PC-3 (cell line): ENCODE results near the gene OXSR1. TPM values are rescaled to one million over a fixed set of nuclear protein-coding genes. Genes with fewer than 3 reads are reported as not detected.

Experiments used
- ATAC-seq: fragments of 200-7000 bp; cut with Tn5 transposase; 2 replicates; pipeline ENCODE4 v1.9.1; 2020; ENCODE audit warnings: mild to moderate bottlenecking, moderate library complexity
- BruUV-seq: library from RNA; stranded (reverse); fragments of 400-500 nt; replicated peaks from 2 replicates; lab custom pipeline; 2021; lab: Mats Ljungman, UMichigan
- CTCF ChIA-PET: fragments of 300-600 bp; sonication (Branson Sonifier 250); formaldehyde crosslinking; loops from one replicate; lab custom pipeline; 2022; ENCODE audit warnings: antibody characterized with exemption; lab: Charles Lee
- POLR2A ChIA-PET: fragments of 300-600 bp; sonication (Branson Sonifier 250); formaldehyde crosslinking; loops from one replicate; lab custom pipeline; 2022; ENCODE audit warnings: antibody characterized with exemption; ENCODE audit not compliant: unreplicated experiment; lab: Charles Lee
- DNase-seq: peaks from one replicate; pipeline ENCODE4 v3.0.0-alpha.2; 2015
- H2AFZ ChIP-seq: fragments of 300-600 bp; sonication (generic); 2 replicates; pipeline ENCODE4 v1.6.0; 2016; ENCODE audit warnings: antibody characterized with exemption, low read length
- H3F3A ChIP-seq: fragments of 300-600 bp; sonication (generic); one replicate; pipeline ENCODE4 v1.6.0; 2017; ENCODE audit warnings: antibody characterized with exemption, low read length, control low read depth, mild to moderate bottlenecking; ENCODE audit not compliant: unreplicated experiment
- H3K27ac ChIP-seq: fragments of 300-600 bp; sonication (generic); 2 replicates; pipeline ENCODE4 v1.5.1; 2016; ENCODE audit warnings: mild to moderate bottlenecking, low read length
- H3K27me3 ChIP-seq: fragments of 300-600 bp; sonication (generic); 2 replicates; pipeline ENCODE4 v1.6.1; 2016; ENCODE audit warnings: low read length, mixed read lengths
- H3K36me3 ChIP-seq: fragments of 300-600 bp; sonication (generic); 2 replicates; pipeline ENCODE4 v1.6.1; 2016; ENCODE audit warnings: low read depth, mixed run types, low read length, mixed read lengths
- H3K4me1 ChIP-seq: fragments of 300-600 bp; sonication (generic); 2 replicates; pipeline ENCODE4 v1.5.1; 2016; ENCODE audit warnings: low read length; ENCODE audit not compliant: insufficient read depth
- H3K4me2 ChIP-seq: fragments of 300-600 bp; sonication (generic); 2 replicates; pipeline ENCODE4 v1.6.0; 2016; ENCODE audit warnings: low read length
- H3K4me3 ChIP-seq: fragments of 300-600 bp; sonication (generic); 2 replicates; pipeline ENCODE4 v1.5.1; 2016; ENCODE audit warnings: mild to moderate bottlenecking, low read length, mixed read lengths
- H3K79me2 ChIP-seq: fragments of 300-600 bp; sonication (generic); 2 replicates; pipeline ENCODE4 v1.6.1; 2017; ENCODE audit warnings: low read length, mixed read lengths
- H3K9ac ChIP-seq: fragments of 300-600 bp; sonication (generic); 2 replicates; pipeline ENCODE4 v1.6.0; 2016; ENCODE audit warnings: mild to moderate bottlenecking, low read length
- H3K9me2 ChIP-seq: fragments of 300-600 bp; sonication (generic); replicated peaks from 2 replicates; pipeline ENCODE4 v1.6.1; 2016; ENCODE audit warnings: mixed run types, low read length, mixed read lengths
- H3K9me3 ChIP-seq: fragments of 300-600 bp; sonication (generic); 2 replicates; pipeline ENCODE4 v1.6.1; 2016; ENCODE audit warnings: low read length, mixed read lengths
- H4K20me1 ChIP-seq: fragments of 300-600 bp; sonication (generic); 2 replicates; pipeline ENCODE4 v1.6.1; 2016; ENCODE audit warnings: low read length, mixed read lengths
- EZH2 ChIP-seq: fragments of 300-600 bp; sonication (generic); IDR thresholded peaks from one replicate; pipeline ENCODE4 v1.6.1; 2017; ENCODE audit warnings: antibody characterized with exemption, mild to moderate bottlenecking, low read length; ENCODE audit not compliant: unreplicated experiment
- EZH2phosphoT487 ChIP-seq: fragments of 300-600 bp; sonication (generic); IDR thresholded peaks from 2 replicates; pipeline ENCODE4 v1.6.1; 2018; ENCODE audit warnings: mild to moderate bottlenecking, antibody characterized with exemption, low read length, borderline replicate concordance
- intact Hi-C: fragments of 100-400 bp; cut with micrococcal nuclease; formaldehyde crosslinking; loops from 2 replicates; pipeline ENCODE4 v1.9.0; 2023
- total RNA-seq: library from RNA; depleted of rRNA; stranded (reverse); fragments of >200 nt; gene quantifications from 2 replicates; pipeline ENCODE4 v1.2.3, GENCODE V29; 2014
- TF ChIP-seq, protein P1 (sequence below): fragments of 300-600 bp; sonication (generic); conservative IDR thresholded peaks from 2 replicates; pipeline ENCODE4 v1.5.1; 2017; ENCODE audit warnings: antibody characterized with exemption, low read depth, mild to moderate bottlenecking, low read length

The OXSR1 gene
- total RNA-seq, 1 experiment from 2014 or later, result 42.2 TPM

- no peak overlapping the region for H3K27ac ChIP-seq
- peaks cover 52% of the 10 kb centered on the region for H3K79me2 ChIP-seq
- intact Hi-C loops, result loop anchor here (10.0 kb wide), 2 partner anchors 324 to 1254 kb away; partner anchors contain the start of genes ACVR2B and SLC25A38
- no peaks in the 10 kb centered on the region for H3K9me3 ChIP-seq
- ChIA-PET CTCF (no interaction called here), POLR2A (no interaction called here)
- no peak overlapping the region for H3K9ac ChIP-seq
- DNase-seq (no peak), ATAC-seq (no peak)
- H3K36me3 ChIP-seq, result peaks cover 72% of the 10 kb centered on the region
- H3K4me3 ChIP-seq, result no peak overlapping the region
- TF ChIP-seq, protein P1, sequence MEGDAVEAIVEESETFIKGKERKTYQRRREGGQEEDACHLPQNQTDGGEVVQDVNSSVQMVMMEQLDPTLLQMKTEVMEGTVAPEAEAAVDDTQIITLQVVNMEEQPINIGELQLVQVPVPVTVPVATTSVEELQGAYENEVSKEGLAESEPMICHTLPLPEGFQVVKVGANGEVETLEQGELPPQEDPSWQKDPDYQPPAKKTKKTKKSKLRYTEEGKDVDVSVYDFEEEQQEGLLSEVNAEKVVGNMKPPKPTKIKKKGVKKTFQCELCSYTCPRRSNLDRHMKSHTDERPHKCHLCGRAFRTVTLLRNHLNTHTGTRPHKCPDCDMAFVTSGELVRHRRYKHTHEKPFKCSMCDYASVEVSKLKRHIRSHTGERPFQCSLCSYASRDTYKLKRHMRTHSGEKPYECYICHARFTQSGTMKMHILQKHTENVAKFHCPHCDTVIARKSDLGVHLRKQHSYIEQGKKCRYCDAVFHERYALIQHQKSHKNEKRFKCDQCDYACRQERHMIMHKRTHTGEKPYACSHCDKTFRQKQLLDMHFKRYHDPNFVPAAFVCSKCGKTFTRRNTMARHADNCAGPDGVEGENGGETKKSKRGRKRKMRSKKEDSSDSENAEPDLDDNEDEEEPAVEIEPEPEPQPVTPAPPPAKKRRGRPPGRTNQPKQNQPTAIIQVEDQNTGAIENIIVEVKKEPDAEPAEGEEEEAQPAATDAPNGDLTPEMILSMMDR, result no peak
- TF ChIP-seq EZH2phosphoT487 (no peak), EZH2 (no peak)
- H2AFZ ChIP-seq, result no peak overlapping the region
- BruUV-seq, result no TSS peak
- no peaks in the 10 kb centered on the region for H3K27me3 ChIP-seq
- peaks cover 43% of the 10 kb centered on the region for H3K4me1 ChIP-seq
- H4K20me1 ChIP-seq, result no peaks in the 10 kb centered on the region
- H3K9me2 ChIP-seq, result no peaks in the 10 kb centered on the region
- no peak overlapping the region for H3K4me2 ChIP-seq
- peaks cover 4% of the 10 kb centered on the region for H3F3A ChIP-seq
These were observed 34.7 kb upstream of the OXSR1 start for GRCh38 chr3:38130631-38131065.

DNA sequence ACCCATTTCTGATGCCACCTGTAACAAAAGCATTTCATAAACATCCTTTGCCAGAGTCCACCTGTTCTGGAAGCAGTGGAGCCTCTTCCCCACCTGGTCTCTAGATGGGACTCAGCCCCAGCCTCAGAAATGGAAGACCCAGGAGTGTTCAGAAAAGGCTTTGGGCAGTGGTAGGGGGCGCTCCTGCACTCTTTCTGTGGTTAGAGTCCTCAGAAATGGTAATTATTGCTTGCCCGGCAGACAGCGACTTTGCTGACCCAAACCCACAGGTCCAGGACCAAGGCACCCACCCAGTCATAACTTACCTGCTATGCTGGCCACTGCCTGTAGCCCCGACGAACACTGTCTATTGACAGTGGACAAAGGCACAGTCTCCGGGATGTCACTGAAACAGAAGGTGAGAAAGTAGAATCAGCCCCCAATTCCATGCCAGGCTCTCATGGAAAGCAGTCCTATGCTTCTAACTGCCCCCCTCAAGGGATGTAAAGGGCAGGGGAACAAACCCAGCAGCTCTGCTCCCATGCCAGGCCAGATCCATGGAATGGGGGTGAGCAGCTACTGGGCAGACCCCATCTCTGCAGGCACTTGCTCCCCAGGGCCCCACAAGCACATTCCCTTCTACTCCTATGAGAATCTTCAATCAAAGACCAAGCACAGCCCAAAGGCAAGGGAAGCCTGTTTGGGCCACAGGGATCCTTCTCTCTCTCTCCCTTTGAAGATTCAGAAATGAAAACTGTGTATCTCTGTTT lies 33.5 kb upstream of the OXSR1 start:
- peaks cover 64% of the 10 kb centered on the region for H3K79me2 ChIP-seq
- no peaks in the 10 kb centered on the region for H3K9me2 ChIP-seq
- intact Hi-C loops, result loop anchor here (10.0 kb wide), 2 partner anchors 323 to 1253 kb away; partner anchors contain the start of genes ACVR2B and SLC25A38
- no peak overlapping the region for H2AFZ ChIP-seq
- DNase-seq (no peak), ATAC-seq (no peak)
- H4K20me1 ChIP-seq, result no peaks in the 10 kb centered on the region
- peaks cover 4% of the 10 kb centered on the region for H3F3A ChIP-seq
- no peak overlapping the region for H3K4me3 ChIP-seq
- ChIA-PET CTCF (no interaction called here), POLR2A (no interaction called here)
- no peak for TF ChIP-seq EZH2phosphoT487
- TF ChIP-seq, protein P1, result peak; percentile 63
- TF ChIP-seq EZH2, result no peak
- H3K9me3 ChIP-seq, result no peaks in the 10 kb centered on the region
- peak overlapping the region; percentile 81 for H3K4me2 ChIP-seq
- no peaks in the 10 kb centered on the region for H3K27me3 ChIP-seq
- peaks cover 38% of the 10 kb centered on the region for H3K4me1 ChIP-seq
- peak overlapping the region; percentile 95; the same call in 1 of the 2 replicates for H3K27ac ChIP-seq
- peaks cover 61% of the 10 kb centered on the region for H3K36me3 ChIP-seq
- no peak overlapping the region for H3K9ac ChIP-seq
- no TSS peak for BruUV-seq

DNA sequence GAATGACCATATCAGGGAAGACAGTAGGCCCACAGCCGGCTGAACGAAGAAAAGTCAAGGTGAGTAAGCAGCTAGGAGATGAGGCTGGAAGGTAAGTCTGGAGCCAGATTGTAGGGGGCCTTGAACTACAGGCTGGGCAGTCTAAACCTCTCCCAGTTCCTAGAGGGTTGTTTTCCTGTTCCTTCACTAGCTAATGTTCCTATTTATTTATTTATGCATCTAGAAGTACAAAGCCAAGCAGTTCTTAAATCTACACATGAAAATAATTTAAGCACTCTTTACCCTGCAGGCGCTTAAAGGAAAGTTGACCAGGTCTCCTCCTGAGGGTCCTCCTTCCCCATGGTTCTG lies 32.2 kb upstream of the OXSR1 start:
- Histone ChIP-seq H3K27ac (peak overlapping the region; percentile 95), H3K9me3 (no peaks in the 10 kb centered on the region), H3K27me3 (no peaks in the 10 kb centered on the region), H3K79me2 (peaks cover 65% of the 10 kb centered on the region), H3K9me2 (no peaks in the 10 kb centered on the region), H3K9ac (peak overlapping the region; percentile 52), H3K4me2 (peak overlapping the region; percentile 81), H3K4me1 (peaks cover 47% of the 10 kb centered on the region), H3F3A (peaks cover 4% of the 10 kb centered on the region), H3K4me3 (peak overlapping the region; percentile 93), H2AFZ (no peak overlapping the region), H3K36me3 (peaks cover 47% of the 10 kb centered on the region), H4K20me1 (no peaks in the 10 kb centered on the region)
- TF ChIP-seq EZH2 (no peak), EZH2phosphoT487 (no peak)
- TF ChIP-seq, protein P1, result no peak
- intact Hi-C loops, result loop anchor here (10.0 kb wide), 2 partner anchors 322 to 1252 kb away; partner anchors contain the start of genes ACVR2B and SLC25A38
- no TSS peak for BruUV-seq
- DNase-seq (no peak), ATAC-seq (no peak)
- CTCF ChIA-PET, result interaction anchor here (1.1 kb wide), 2 partner anchors 9 to 114 kb away, joined by 3 read pairs; no protein-coding TSS in a partner anchor
- POLR2A ChIA-PET, result interaction anchor here (0.6 kb wide), 1 partner anchor 57 kb away, joined by 3 read pairs; no protein-coding TSS in a partner anchor
